Mucosa of rectum (tissue), 2 donors: ENCODE data around the gene SMIM28.

Source experiments
- H3K27ac ChIP-seq, 2 donors: one replicate each; pipeline ENCODE4 v1.7.0; 2013; ENCODE audit warnings: inconsistent platforms in 2 of 2, low read depth in 2 of 2, low read length in 2 of 2
- H3K27me3 ChIP-seq, 2 donors: one replicate each; pipeline ENCODE4 v1.7.0; 2013; ENCODE audit warnings: low read length in 2 of 2; ENCODE audit not compliant: control insufficient read depth in 2 of 2, insufficient read depth in 2 of 2
- H3K36me3 ChIP-seq, 2 donors: one replicate each; pipeline ENCODE4 v1.7.0; 2013; ENCODE audit warnings: low read length in 2 of 2; ENCODE audit not compliant: control insufficient read depth in 2 of 2, insufficient read depth in 2 of 2
- H3K4me1 ChIP-seq, 2 donors: one replicate each; pipeline ENCODE4 v1.7.0; 2013; ENCODE audit warnings: low read length in 2 of 2, mild to moderate bottlenecking in 1 of 2; ENCODE audit not compliant: control insufficient read depth in 2 of 2, insufficient read depth in 2 of 2
- H3K4me3 ChIP-seq, 2 donors: one replicate each; pipeline ENCODE4 v1.7.0; 2013; ENCODE audit warnings: low read length in 2 of 2
- H3K9ac ChIP-seq, 2 donors: one replicate each; pipeline ENCODE4 v1.7.0; 2013; ENCODE audit warnings: low read length in 2 of 2, low read depth in 1 of 2, mild to moderate bottlenecking in 1 of 2
- H3K9me3 ChIP-seq, 2 donors: one replicate each; pipeline ENCODE4 v1.7.0; 2013; ENCODE audit warnings: low read length in 2 of 2; ENCODE audit not compliant: control insufficient read depth in 2 of 2
- donor health status: healthy.
- donor health status: Normal muscosa, but diverticular disease.

The SMIM28 gene

GRCh38 chr6:138377844-138378243 lies at the start of gene SMIM28:
Gene SMIM28, plus strand, starts transcription at chr6:138377905. Its CDS starts 168 bp downstream, at chr6:138378073.
- Histone ChIP-seq H3K4me1 (no peaks in the 10 kb centered on the region), H3K9ac (no peak within 1 kb of the TSS), H3K27ac (no peak within 1 kb of the TSS), H3K4me3 (no peak within 1 kb of the TSS), H3K27me3 (no peaks in the 10 kb centered on the region), H3K36me3 (no peaks in the 10 kb centered on the region), H3K9me3 (no peaks in the 10 kb centered on the region)

DNA sequence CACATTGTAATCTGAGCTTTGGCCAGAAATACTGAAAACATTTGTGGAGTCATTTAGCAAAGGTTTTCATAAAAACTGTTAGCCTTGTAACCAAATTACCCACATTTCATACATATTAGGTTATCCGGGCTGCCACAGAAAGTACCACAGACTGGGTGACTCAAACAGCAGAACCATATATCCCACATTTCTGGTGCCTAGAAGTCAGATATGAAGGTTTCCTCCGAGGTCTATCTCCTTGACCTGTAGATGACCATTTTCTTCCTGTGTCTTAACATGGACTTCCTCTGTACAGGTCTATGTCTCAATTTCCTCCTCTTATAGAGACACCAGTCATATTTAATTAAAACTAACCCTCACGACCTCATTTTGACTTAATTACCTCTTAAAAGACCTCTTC lies 49.5 kb upstream of the SMIM28 start:
- Histone ChIP-seq H3K9me3 (no peaks in the 10 kb centered on the region), H3K4me3 (no peak overlapping the region), H3K9ac (no peak overlapping the region), H3K27ac (no peak overlapping the region), H3K27me3 (no peaks in the 10 kb centered on the region), H3K4me1 (no peaks in the 10 kb centered on the region), H3K36me3 (peaks cover 2 to 25% of the 10 kb centered on the region in 2 donors)

- Histone ChIP-seq H3K27me3 (no peaks in the 10 kb centered on the region), H3K27ac (no peak overlapping the region), H3K36me3 (peaks cover 0 to 10% of the 10 kb centered on the region in 2 donors), H3K9me3 (no peaks in the 10 kb centered on the region), H3K9ac (no peak overlapping the region), H3K4me3 (no peak overlapping the region), H3K4me1 (no peaks in the 10 kb centered on the region)
Measured at GRCh38 chr6:138330763-138331162, 46.9 kb upstream of the SMIM28 start.

GRCh38 chr6:138331444-138331843 lies 46.3 kb upstream of the SMIM28 start:
- no peak overlapping the region for H3K9ac ChIP-seq

GRCh38 chr6:138331984-138332383 lies 45.7 kb upstream of the SMIM28 start:
- H3K27me3 ChIP-seq = no peaks in the 10 kb centered on the region
- H3K36me3 ChIP-seq = peaks cover 4 to 10% of the 10 kb centered on the region in 2 donors
- H3K4me1 ChIP-seq = no peaks in the 10 kb centered on the region
- no peak overlapping the region for H3K9ac ChIP-seq
- H3K27ac ChIP-seq = no peak overlapping the region
- H3K4me3 ChIP-seq = no peak overlapping the region
- H3K9me3 ChIP-seq = no peaks in the 10 kb centered on the region

More at GRCh38 chr6:138331444-138331843, 46.3 kb upstream of the SMIM28 start:
- H3K27ac ChIP-seq = no peak overlapping the region
- no peaks in the 10 kb centered on the region for H3K4me1 ChIP-seq
- no peaks in the 10 kb centered on the region for H3K9me3 ChIP-seq
- H3K27me3 ChIP-seq = no peaks in the 10 kb centered on the region
- peaks cover 3 to 10% of the 10 kb centered on the region in 2 donors for H3K36me3 ChIP-seq
- H3K4me3 ChIP-seq = no peak overlapping the region

DNA sequence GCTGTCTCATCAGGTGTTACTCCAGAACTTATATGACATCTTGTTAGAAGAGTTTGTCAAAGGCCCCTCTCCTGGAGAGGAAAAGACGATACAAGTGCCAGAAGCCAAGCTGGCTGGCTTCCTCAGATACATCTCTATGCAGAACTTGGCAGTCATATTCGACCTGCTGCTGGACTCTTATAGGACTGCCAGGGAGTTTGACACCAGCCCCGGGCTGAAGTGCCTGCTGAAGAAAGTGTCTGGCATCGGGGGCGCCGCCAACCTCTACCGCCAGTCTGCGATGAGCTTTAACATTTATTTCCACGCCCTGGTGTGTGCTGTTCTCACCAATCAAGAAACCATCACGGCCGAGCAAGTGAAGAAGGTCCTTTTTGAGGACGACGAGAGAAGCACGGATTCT lies 43.7 kb upstream of the SMIM28 start:
- Histone ChIP-seq H3K4me1 (no peaks in the 10 kb centered on the region), H3K27me3 (no peaks in the 10 kb centered on the region), H3K9me3 (no peaks in the 10 kb centered on the region), H3K9ac (no peak overlapping the region), H3K36me3 (peaks cover 2 to 4% of the 10 kb centered on the region in 2 donors), H3K4me3 (no peak overlapping the region), H3K27ac (no peak overlapping the region)

DNA sequence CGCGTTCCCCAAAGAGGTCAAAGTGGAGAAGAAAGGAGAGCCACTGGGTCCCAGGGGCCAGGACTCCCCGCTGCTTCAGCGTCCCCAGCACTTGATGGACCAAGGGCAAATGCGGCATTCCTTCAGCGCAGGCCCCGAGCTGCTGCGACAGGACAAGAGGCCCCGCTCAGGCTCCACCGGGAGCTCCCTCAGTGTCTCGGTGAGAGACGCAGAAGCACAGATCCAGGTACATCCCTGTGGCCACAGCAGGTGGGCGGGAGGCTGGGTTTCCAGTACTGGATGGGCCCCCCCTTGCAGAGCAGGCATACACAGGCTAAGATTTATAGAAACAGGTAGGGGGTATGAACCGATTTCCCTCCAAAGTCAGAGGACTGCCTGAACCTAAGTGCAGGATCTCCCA lies 42.7 kb upstream of the SMIM28 start:
- H3K36me3 ChIP-seq = peaks cover 2 to 4% of the 10 kb centered on the region in 2 donors
- H3K27ac ChIP-seq = no peak overlapping the region
- H3K9me3 ChIP-seq = no peaks in the 10 kb centered on the region
- H3K27me3 ChIP-seq = no peaks in the 10 kb centered on the region
- no peak overlapping the region for H3K9ac ChIP-seq
- no peak overlapping the region for H3K4me3 ChIP-seq
- H3K4me1 ChIP-seq = no peaks in the 10 kb centered on the region

DNA sequence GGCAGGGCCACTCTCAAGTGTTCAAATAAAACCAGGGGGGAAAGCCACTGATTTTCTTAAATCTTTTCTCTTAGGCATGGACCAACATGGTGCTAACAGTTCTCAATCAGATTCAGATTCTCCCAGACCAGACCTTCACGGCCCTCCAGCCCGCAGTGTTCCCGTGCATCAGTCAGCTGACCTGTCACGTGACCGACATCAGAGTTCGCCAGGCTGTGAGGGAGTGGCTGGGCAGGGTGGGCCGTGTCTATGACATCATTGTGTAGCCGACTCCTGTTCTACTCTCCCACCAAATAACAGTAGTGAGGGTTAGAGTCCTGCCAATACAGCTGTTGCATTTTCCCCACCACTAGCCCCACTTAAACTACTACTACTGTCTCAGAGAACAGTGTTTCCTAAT lies 41.5 kb upstream of the SMIM28 start:
- H3K27me3 ChIP-seq = no peaks in the 10 kb centered on the region
- H3K9ac ChIP-seq = no peak overlapping the region
- H3K4me1 ChIP-seq = no peaks in the 10 kb centered on the region
- H3K9me3 ChIP-seq = no peaks in the 10 kb centered on the region
- H3K27ac ChIP-seq = no peak overlapping the region
- H3K36me3 ChIP-seq = peaks cover 2 to 4% of the 10 kb centered on the region in 2 donors
- no peak overlapping the region for H3K4me3 ChIP-seq

DNA sequence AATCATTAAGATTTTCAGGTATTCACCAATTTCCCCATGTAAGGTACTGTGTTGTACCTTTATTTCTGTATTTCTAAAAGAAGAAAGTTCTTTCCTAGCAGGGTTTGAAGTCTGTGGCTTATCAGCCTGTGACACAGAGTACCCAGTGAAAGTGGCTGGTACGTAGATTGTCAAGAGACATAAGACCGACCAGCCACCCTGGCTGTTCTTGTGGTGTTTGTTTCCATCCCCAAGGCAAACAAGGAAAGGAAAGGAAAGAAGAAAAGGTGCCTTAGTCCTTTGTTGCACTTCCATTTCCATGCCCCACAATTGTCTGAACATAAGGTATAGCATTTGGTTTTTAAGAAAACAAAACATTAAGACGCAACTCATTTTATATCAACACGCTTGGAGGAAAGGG lies 40.6 kb upstream of the SMIM28 start:
- Histone ChIP-seq H3K9me3 (no peaks in the 10 kb centered on the region), H3K36me3 (peaks cover 2 to 4% of the 10 kb centered on the region in 2 donors)

GRCh38 chr6:138339024-138339423 lies 38.7 kb upstream of the SMIM28 start:
- Histone ChIP-seq H3K27me3 (no peaks in the 10 kb centered on the region), H3K4me3 (no peak overlapping the region), H3K36me3 (peaks cover 2 to 4% of the 10 kb centered on the region in 2 donors), H3K9ac (no peak overlapping the region), H3K27ac (no peak overlapping the region), H3K4me1 (no peaks in the 10 kb centered on the region), H3K9me3 (no peaks in the 10 kb centered on the region)

More for the DNA sequence above, 40.6 kb upstream of the SMIM28 start:
- no peak overlapping the region for H3K4me3 ChIP-seq
- no peak overlapping the region for H3K27ac ChIP-seq
- no peaks in the 10 kb centered on the region for H3K4me1 ChIP-seq
- H3K9ac ChIP-seq = no peak overlapping the region
- H3K27me3 ChIP-seq = no peaks in the 10 kb centered on the region

GRCh38 chr6:138341176-138341575 lies 36.5 kb upstream of the SMIM28 start:
- H3K27ac ChIP-seq = no peak overlapping the region
- H3K9me3 ChIP-seq = no peaks in the 10 kb centered on the region
- no peaks in the 10 kb centered on the region for H3K27me3 ChIP-seq
- no peak overlapping the region for H3K4me3 ChIP-seq
- H3K36me3 ChIP-seq = peaks cover 0 to 4% of the 10 kb centered on the region in 2 donors
- no peak overlapping the region for H3K9ac ChIP-seq
- no peaks in the 10 kb centered on the region for H3K4me1 ChIP-seq
